ENCODE measurements around the gene GIT1.

GIT1 gene

GRCh38 chr17:29549177-29549923 is 40.1 kb downstream of the GIT1 start:
- TF ChIP-seq POLR2A (IDR thresholded peaks at IDR 0.05; ENCODE audit: low read length), result no peak
- TF ChIP-seq GATA1 (IDR thresholded peaks at IDR 0.05; ENCODE audit: low read depth, low read length), result no peak
- no peak for DNase-seq

- DNase-seq, result no peak
- TF ChIP-seq GATA1 (IDR thresholded peaks at IDR 0.05; ENCODE audit: low read depth, low read length) (no peak), POLR2A (IDR thresholded peaks at IDR 0.05; ENCODE audit: low read length) (no peak)
Observed at GRCh38 chr17:29546830-29547229, 42.6 kb downstream of the GIT1 start.

GRCh38 chr17:29546085-29546484 is 43.4 kb downstream of the GIT1 start:
- DNase-seq, result peak; percentile 17 to 20
- TF ChIP-seq POLR2A (IDR thresholded peaks at IDR 0.05; ENCODE audit: low read length), result no peak
- no peak for TF ChIP-seq GATA1 (IDR thresholded peaks at IDR 0.05; ENCODE audit: low read depth, low read length)

GRCh38 chr17:29544066-29544465 is 45.4 kb downstream of the GIT1 start:
- TF ChIP-seq POLR2A (IDR thresholded peaks at IDR 0.05; ENCODE audit: low read length) (no peak), GATA1 (IDR thresholded peaks at IDR 0.05; ENCODE audit: low read depth, low read length) (no peak)
- no peak for DNase-seq

- TF ChIP-seq GATA1 (IDR thresholded peaks at IDR 0.05; ENCODE audit: low read depth, low read length), result no peak
- TF ChIP-seq POLR2A (IDR thresholded peaks at IDR 0.05; ENCODE audit: low read length), result no peak
- DNase-seq, result no peak
Observed at GRCh38 chr17:29533976-29534375, 55.5 kb downstream of the GIT1 start.

GRCh38 chr17:29526322-29526721 is 63.1 kb downstream of the GIT1 start:
- DNase-seq, result no peak
- TF ChIP-seq GATA1 (IDR thresholded peaks at IDR 0.05; ENCODE audit: low read depth, low read length), result no peak
- TF ChIP-seq POLR2A (IDR thresholded peaks at IDR 0.05; ENCODE audit: low read length), result no peak

- TF ChIP-seq POLR2A (IDR thresholded peaks at IDR 0.05; ENCODE audit: low read length) (no peak), GATA1 (IDR thresholded peaks at IDR 0.05; ENCODE audit: low read depth, low read length) (no peak)
- DNase-seq, result no peak
Observed at GRCh38 chr17:29524692-29525091, 64.8 kb downstream of the GIT1 start.
